ENCODE data around the gene NHERF1.

NHERF1 gene

GRCh38 chr17:74785096-74785980, 36.9 kb downstream of the NHERF1 start:
- Histone ChIP-seq H2AFZ (ENCODE audit: low read length) (no peak overlapping the region), H3K27ac (ENCODE audit: low read length) (peak overlapping the region; percentile 55; the same call in 1 of the 2 replicates), H3K9me2 (replicated peaks; ENCODE audit: insufficient read depth, low read length) (no peaks in the 10 kb centered on the region), H3K9me3 (replicated peaks; ENCODE audit: insufficient read depth, low read length) (no peaks in the 10 kb centered on the region), H3K4me2 (ENCODE audit: low read depth, low read length) (peak overlapping the region; percentile 47; the same call in 1 of the 2 replicates), H3K79me2 (ENCODE audit: low read length) (peaks cover 23% of the 10 kb centered on the region), H4K20me1 (ENCODE audit: insufficient read depth, low read length) (no peaks in the 10 kb centered on the region), H3F3A (ENCODE audit: insufficient read depth, low read length) (peaks cover 25% of the 10 kb centered on the region), H3K4me3 (ENCODE audit: low read length) (no peak overlapping the region), H3K27me3 (replicated peaks; ENCODE audit: insufficient read depth, low read length) (no peaks in the 10 kb centered on the region), H3K4me1 (ENCODE audit: low read length) (peaks cover 28% of the 10 kb centered on the region), H3K36me3 (replicated peaks; ENCODE audit: insufficient read depth, low read length) (no peaks in the 10 kb centered on the region), H3K9ac (ENCODE audit: low read length) (no peak overlapping the region)
- peak; percentile 69 for DNase-seq
- no peak for TF ChIP-seq CTCF (IDR thresholded peaks at IDR 0.05; ENCODE audit: low read length)
- no peak for TF ChIP-seq EZH2 (optimal IDR thresholded peaks at IDR 0.05; ENCODE audit: low read depth, low read length)
- TF ChIP-seq EZH2phosphoT487 (IDR thresholded peaks at IDR 0.05; ENCODE audit: low read length) = no peak

GRCh38 chr17:74785981-74786360, 37.5 kb downstream of the NHERF1 start:
- Histone ChIP-seq H4K20me1 (ENCODE audit: insufficient read depth, low read length) (no peaks in the 10 kb centered on the region), H2AFZ (ENCODE audit: low read length) (no peak overlapping the region), H3K79me2 (ENCODE audit: low read length) (peaks cover 22% of the 10 kb centered on the region), H3K36me3 (replicated peaks; ENCODE audit: insufficient read depth, low read length) (no peaks in the 10 kb centered on the region), H3K9me2 (replicated peaks; ENCODE audit: insufficient read depth, low read length) (no peaks in the 10 kb centered on the region), H3K27ac (ENCODE audit: low read length) (no peak overlapping the region), H3K4me3 (ENCODE audit: low read length) (no peak overlapping the region), H3K9me3 (replicated peaks; ENCODE audit: insufficient read depth, low read length) (no peaks in the 10 kb centered on the region), H3K4me1 (ENCODE audit: low read length) (peaks cover 28% of the 10 kb centered on the region), H3F3A (ENCODE audit: insufficient read depth, low read length) (peaks cover 25% of the 10 kb centered on the region), H3K4me2 (ENCODE audit: low read depth, low read length) (no peak overlapping the region), H3K9ac (ENCODE audit: low read length) (no peak overlapping the region), H3K27me3 (replicated peaks; ENCODE audit: insufficient read depth, low read length) (no peaks in the 10 kb centered on the region)
- TF ChIP-seq CTCF (IDR thresholded peaks at IDR 0.05; ENCODE audit: low read length) (no peak), EZH2 (optimal IDR thresholded peaks at IDR 0.05; ENCODE audit: low read depth, low read length) (no peak), EZH2phosphoT487 (IDR thresholded peaks at IDR 0.05; ENCODE audit: low read length) (no peak)
- no peak for DNase-seq

GRCh38 chr17:74786431-74787055, 38.1 kb downstream of the NHERF1 start:
- TF ChIP-seq EZH2 (optimal IDR thresholded peaks at IDR 0.05; ENCODE audit: low read depth, low read length) = no peak
- no peak for TF ChIP-seq CTCF (IDR thresholded peaks at IDR 0.05; ENCODE audit: low read length)
- no peak for TF ChIP-seq EZH2phosphoT487 (IDR thresholded peaks at IDR 0.05; ENCODE audit: low read length)
- peaks cover 18% of the 10 kb centered on the region for H3K79me2 ChIP-seq (ENCODE audit: low read length)
- no peak overlapping the region for H3K4me3 ChIP-seq (ENCODE audit: low read length)
- no peak overlapping the region for H3K9ac ChIP-seq (ENCODE audit: low read length)
- no peak for DNase-seq
- H3K9me2 ChIP-seq (replicated peaks; ENCODE audit: insufficient read depth, low read length) = no peaks in the 10 kb centered on the region
- no peak overlapping the region for H3K27ac ChIP-seq (ENCODE audit: low read length)
- no peak overlapping the region for H3K4me2 ChIP-seq (ENCODE audit: low read depth, low read length)
- H3K36me3 ChIP-seq (replicated peaks; ENCODE audit: insufficient read depth, low read length) = no peaks in the 10 kb centered on the region
- no peaks in the 10 kb centered on the region for H3K27me3 ChIP-seq (replicated peaks; ENCODE audit: insufficient read depth, low read length)
- H3F3A ChIP-seq (ENCODE audit: insufficient read depth, low read length) = peaks cover 25% of the 10 kb centered on the region
- H4K20me1 ChIP-seq (ENCODE audit: insufficient read depth, low read length) = no peaks in the 10 kb centered on the region
- H3K4me1 ChIP-seq (ENCODE audit: low read length) = peaks cover 28% of the 10 kb centered on the region
- H3K9me3 ChIP-seq (replicated peaks; ENCODE audit: insufficient read depth, low read length) = no peaks in the 10 kb centered on the region
- no peak overlapping the region for H2AFZ ChIP-seq (ENCODE audit: low read length)
